NT2/D1 (cell line): Measurements from ENCODE around the gene TMC6.
"Not testable (repeated sequence)": the region's sequence is repeated elsewhere in the genome, so short reads cannot be mapped to it uniquely, and the experiment has no call there.

Experiments
- YY1 ChIP-seq: IDR thresholded peaks from 2 replicates; pipeline ENCODE4 v1.6.1; 2011; ENCODE audit not compliant: insufficient read length, insufficient read depth
- ZNF274 ChIP-seq: IDR thresholded peaks from 2 replicates; pipeline ENCODE4 v1.6.1; 2011; ENCODE audit warnings: mild to moderate bottlenecking, low read depth, low read length

- TF ChIP-seq ZNF274, YY1: not testable (repeated sequence)
Measured at GRCh38 chr17:78115803-78116202, 12.8 kb downstream of the TMC6 start.
